Kidney (tissue), 14 donors: ENCODE data around the gene IL1B. TPM values are rescaled to one million over a fixed set of nuclear protein-coding genes. Genes with fewer than 3 reads are reported as not detected.

Source experiments
- DNase-seq, 5 donors: peaks; one replicate each; pipeline ENCODE4 v3.0.0-alpha.2; 2013 to 2020
- FAIRE-seq: peaks from 2 replicates; lab custom pipeline; 2012; peaks lifted over from hg19 to GRCh38; lab: Jason Lieb, UNC
- H3K27ac ChIP-seq, 2 donors: one replicate each; pipeline ENCODE4 v1.7.0; 2013; ENCODE audit warnings: low read depth in 2 of 2, low read length in 2 of 2, inconsistent platforms in 1 of 2
- H3K27me3 ChIP-seq: one replicate; pipeline ENCODE4 v1.7.1; 2013; ENCODE audit warnings: low read length, inconsistent platforms; ENCODE audit not compliant: control insufficient read depth, insufficient read depth
- H3K36me3 ChIP-seq, 3 donors: one replicate each; pipeline versions ENCODE4 v1.7.0 to v1.7.1; 2013; ENCODE audit warnings: low read length in 3 of 3, control low read depth in 1 of 3, inconsistent platforms in 1 of 3; ENCODE audit not compliant: insufficient read depth in 3 of 3, control insufficient read depth in 2 of 3
- H3K4me1 ChIP-seq, 3 donors: one replicate each; pipeline versions ENCODE4 v1.7.0 to v1.7.1; 2013; ENCODE audit warnings: low read length in 3 of 3, inconsistent platforms in 1 of 3, low read depth in 1 of 3; ENCODE audit not compliant: control insufficient read depth in 2 of 3, insufficient read depth in 2 of 3
- H3K4me3 ChIP-seq, 3 donors: one replicate each; pipeline versions ENCODE4 v1.7.0 to v1.8.1; 2013; ENCODE audit warnings: low read length in 3 of 3, control low read depth in 1 of 3, inconsistent platforms in 1 of 3
- H3K9ac ChIP-seq, 3 donors: one replicate each; pipeline versions ENCODE4 v1.7.0 to v1.7.1; 2013; ENCODE audit warnings: low read length in 3 of 3, control low read depth in 1 of 3, inconsistent platforms in 1 of 3
- H3K9me3 ChIP-seq, 3 donors: one replicate each; pipeline versions ENCODE4 v1.7.0 to v1.7.1; 2013; ENCODE audit warnings: low read length in 3 of 3, control low read depth in 1 of 3, inconsistent platforms in 1 of 3; ENCODE audit not compliant: control insufficient read depth in 2 of 3, insufficient read depth in 1 of 3
- intact Hi-C: fragments of 100-400 bp; cut with DNase I; formaldehyde crosslinking; loops from one replicate; pipeline ENCODE4 v1.11.1; 2022
- polyA plus RNA-seq: library from polyadenylated mRNA; stranded (reverse); fragments of 350-450 nt; fragmentation: Illumina TruSeq; extraction: RNeasy Lipid Tissue Mini Kit (QIAGEN cat#74804); gene quantifications from one replicate; pipeline ENCODE4 v1.2.3, GENCODE V29; 2014; ENCODE audit warnings: low read depth, low replicate concordance; ENCODE audit not compliant: insufficient read depth
- total RNA-seq: library from RNA; stranded (reverse); fragmentation: NEBNext Ultra II Directional; extraction: Animal tissue kit (Norgen Biotek cat#: 25700); gene quantifications from one replicate; pipeline ENCODE4 v1.2.1, GENCODE V29; 2021
- TF ChIP-seq, protein P1 (sequence below): IDR thresholded peaks from 3 replicates; pipeline ENCODE4 v1.5.1; 2012; ENCODE audit warnings: mild to moderate bottlenecking, moderate library complexity, borderline replicate concordance; ENCODE audit not compliant: insufficient read depth; ENCODE audit errors: extremely low read depth
- donor health status: control.
- donor health status: control.
- donor health status: control.
- donor health status: control.
- donor health status: control.
- donor health status: DM: yes; HTN: yes; CAD: no.
- donor health status: Normal renal cell carcinoma (clear cell type).

The IL1B gene
- total and polyA plus RNA-seq, 2 donors from 2014 or later: 0.56 to 2.9 TPM

DNA sequence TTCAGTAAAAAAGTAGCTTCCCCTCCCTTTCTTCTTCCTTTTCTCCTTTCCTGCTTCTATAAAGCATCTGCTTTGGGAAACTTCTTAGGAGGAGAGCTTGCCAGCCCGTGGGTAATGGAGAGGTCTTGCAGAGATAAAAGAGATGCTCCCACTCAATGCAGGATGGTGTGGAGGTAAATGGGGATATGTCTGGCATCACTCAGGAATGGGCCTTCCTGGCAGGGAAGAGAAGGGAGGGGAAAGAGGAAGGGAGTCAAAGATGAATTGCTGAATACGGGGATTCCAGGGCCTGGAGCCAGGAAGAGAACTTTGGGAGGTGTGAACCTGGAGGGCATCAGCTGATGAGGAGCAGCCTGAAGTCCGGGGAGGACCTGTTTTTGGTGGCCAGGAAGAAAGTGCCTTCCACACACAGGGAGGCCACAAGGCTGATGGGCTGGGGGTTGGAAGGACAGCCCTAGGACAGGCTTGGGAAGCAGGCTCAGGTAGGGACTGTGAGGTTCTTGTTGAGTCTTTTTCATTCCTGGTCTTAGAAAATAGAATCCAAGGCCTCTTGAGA, 25.2 kb downstream of the IL1B start:
- TF ChIP-seq, protein P1, sequence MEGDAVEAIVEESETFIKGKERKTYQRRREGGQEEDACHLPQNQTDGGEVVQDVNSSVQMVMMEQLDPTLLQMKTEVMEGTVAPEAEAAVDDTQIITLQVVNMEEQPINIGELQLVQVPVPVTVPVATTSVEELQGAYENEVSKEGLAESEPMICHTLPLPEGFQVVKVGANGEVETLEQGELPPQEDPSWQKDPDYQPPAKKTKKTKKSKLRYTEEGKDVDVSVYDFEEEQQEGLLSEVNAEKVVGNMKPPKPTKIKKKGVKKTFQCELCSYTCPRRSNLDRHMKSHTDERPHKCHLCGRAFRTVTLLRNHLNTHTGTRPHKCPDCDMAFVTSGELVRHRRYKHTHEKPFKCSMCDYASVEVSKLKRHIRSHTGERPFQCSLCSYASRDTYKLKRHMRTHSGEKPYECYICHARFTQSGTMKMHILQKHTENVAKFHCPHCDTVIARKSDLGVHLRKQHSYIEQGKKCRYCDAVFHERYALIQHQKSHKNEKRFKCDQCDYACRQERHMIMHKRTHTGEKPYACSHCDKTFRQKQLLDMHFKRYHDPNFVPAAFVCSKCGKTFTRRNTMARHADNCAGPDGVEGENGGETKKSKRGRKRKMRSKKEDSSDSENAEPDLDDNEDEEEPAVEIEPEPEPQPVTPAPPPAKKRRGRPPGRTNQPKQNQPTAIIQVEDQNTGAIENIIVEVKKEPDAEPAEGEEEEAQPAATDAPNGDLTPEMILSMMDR: no peak
- Histone ChIP-seq H3K9ac (no peak overlapping the region), H3K36me3 (no peaks in the 10 kb centered on the region), H3K27me3 (no peaks in the 10 kb centered on the region), H3K4me1 (peaks cover 0 to 21% (median 15%) of the 10 kb centered on the region in 3 donors), H3K4me3 (no peak overlapping the region), H3K9me3 (no peaks in the 10 kb centered on the region), H3K27ac (no peak overlapping the region)
- no peak for DNase-seq
- intact Hi-C loops: no loop called here
- FAIRE-seq: no peak

- H3K4me1 ChIP-seq: peaks cover 0 to 21% (median 12%) of the 10 kb centered on the region in 3 donors
- DNase-seq (no peak), FAIRE-seq (no peak)
- no peak overlapping the region for H3K9ac ChIP-seq
- no peak overlapping the region for H3K27ac ChIP-seq
- H3K27me3 ChIP-seq: no peaks in the 10 kb centered on the region
- H3K36me3 ChIP-seq: no peaks in the 10 kb centered on the region
- intact Hi-C loops: no loop called here
- TF ChIP-seq, protein P1: no peak
- H3K9me3 ChIP-seq: no peaks in the 10 kb centered on the region
- H3K4me3 ChIP-seq: no peak overlapping the region
Measured at GRCh38 chr2:112809112-112809511, 27.5 kb downstream of the IL1B start.

- Histone ChIP-seq H3K9ac (no peak overlapping the region), H3K36me3 (no peaks in the 10 kb centered on the region), H3K27ac (no peak overlapping the region), H3K4me3 (no peak overlapping the region), H3K4me1 (peaks cover 0 to 9% (median 7%) of the 10 kb centered on the region in 3 donors), H3K27me3 (no peaks in the 10 kb centered on the region), H3K9me3 (no peaks in the 10 kb centered on the region)
- TF ChIP-seq, protein P1: no peak
- DNase-seq: no peak
- no peak for FAIRE-seq
- intact Hi-C loops: no loop called here
Measured at GRCh38 chr2:112807233-112807807, 29.3 kb downstream of the IL1B start.
